ENCODE results near the gene CFL1. TPM values are rescaled to one million over a fixed set of nuclear protein-coding genes. Genes with fewer than 3 reads are reported as not detected.

CFL1 gene
- total RNA-seq, 1 donor from 2014 or later = 2,365 TPM

DNA sequence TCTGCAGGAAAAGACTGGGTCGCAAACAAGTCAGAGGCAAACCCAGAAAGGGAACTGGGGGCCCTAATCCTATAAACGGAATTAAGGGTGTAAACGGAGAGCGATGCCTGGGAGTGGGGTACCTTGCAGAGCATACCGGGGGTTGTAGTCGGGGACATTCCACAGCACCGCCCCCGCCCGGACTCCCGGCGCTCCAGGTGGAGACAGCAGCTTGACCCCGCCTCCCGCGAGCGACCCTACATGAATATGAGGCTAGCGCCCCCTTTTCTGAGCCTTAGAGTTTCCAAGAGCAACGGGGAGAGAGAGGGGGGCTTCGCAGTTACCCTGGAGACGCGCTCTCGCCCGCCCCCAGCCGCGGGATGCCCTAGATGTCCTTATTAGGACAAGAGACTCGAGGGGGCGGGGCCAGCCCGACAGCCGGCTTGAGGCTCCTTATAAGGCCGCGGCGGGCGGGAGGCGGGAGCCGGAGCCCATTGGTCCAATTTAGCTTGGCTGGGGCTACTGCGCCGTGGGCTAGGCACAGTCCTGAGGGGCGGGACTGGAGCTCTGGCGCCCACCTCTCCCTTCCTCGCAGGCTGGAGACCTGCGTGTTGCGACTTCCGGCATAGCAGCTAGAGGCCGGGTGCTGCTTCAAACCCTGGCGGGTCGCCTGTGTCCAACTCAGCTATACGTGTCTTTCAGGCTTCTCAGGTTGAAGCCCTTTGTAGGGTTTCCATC is 1.3 kb upstream of the CFL1 start:
- TF ChIP-seq, protein P1, sequence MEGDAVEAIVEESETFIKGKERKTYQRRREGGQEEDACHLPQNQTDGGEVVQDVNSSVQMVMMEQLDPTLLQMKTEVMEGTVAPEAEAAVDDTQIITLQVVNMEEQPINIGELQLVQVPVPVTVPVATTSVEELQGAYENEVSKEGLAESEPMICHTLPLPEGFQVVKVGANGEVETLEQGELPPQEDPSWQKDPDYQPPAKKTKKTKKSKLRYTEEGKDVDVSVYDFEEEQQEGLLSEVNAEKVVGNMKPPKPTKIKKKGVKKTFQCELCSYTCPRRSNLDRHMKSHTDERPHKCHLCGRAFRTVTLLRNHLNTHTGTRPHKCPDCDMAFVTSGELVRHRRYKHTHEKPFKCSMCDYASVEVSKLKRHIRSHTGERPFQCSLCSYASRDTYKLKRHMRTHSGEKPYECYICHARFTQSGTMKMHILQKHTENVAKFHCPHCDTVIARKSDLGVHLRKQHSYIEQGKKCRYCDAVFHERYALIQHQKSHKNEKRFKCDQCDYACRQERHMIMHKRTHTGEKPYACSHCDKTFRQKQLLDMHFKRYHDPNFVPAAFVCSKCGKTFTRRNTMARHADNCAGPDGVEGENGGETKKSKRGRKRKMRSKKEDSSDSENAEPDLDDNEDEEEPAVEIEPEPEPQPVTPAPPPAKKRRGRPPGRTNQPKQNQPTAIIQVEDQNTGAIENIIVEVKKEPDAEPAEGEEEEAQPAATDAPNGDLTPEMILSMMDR (conservative IDR thresholded peaks at IDR 0.05; ENCODE audit: low read depth, low read length) = peak; percentile 8
- DNase-seq (ENCODE audit: low read depth) = peak; percentile 59
- H3K4me3 ChIP-seq (ENCODE audit: low read depth, low read length) = peak overlapping the region; percentile 98

DNA sequence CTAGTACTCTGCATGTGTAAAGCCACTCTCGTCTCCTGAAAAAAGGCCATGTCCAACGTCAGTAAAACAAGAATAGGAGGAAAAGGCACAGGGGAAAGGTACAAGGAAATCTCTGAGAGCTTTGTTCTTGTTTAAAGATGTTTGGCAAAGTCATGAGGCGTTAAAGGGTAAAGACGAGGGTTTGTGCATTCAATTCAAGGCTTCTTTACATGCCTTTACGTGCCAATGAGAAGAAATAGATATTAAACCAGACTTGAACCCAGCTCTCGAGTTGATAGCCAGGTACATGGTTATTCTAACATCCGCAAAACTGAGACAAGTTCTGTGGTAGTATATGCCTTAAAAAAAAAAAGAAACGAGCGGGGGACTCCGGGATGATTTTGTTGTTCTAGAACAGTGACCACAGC is 704 bp upstream of the CFL1 start:
- DNase-seq (ENCODE audit: low read depth) = peak; percentile 36
- TF ChIP-seq, protein P1 (conservative IDR thresholded peaks at IDR 0.05; ENCODE audit: low read depth, low read length) = no peak
- peak overlapping the region; percentile 98 for H3K4me3 ChIP-seq (ENCODE audit: low read depth, low read length)

DNA sequence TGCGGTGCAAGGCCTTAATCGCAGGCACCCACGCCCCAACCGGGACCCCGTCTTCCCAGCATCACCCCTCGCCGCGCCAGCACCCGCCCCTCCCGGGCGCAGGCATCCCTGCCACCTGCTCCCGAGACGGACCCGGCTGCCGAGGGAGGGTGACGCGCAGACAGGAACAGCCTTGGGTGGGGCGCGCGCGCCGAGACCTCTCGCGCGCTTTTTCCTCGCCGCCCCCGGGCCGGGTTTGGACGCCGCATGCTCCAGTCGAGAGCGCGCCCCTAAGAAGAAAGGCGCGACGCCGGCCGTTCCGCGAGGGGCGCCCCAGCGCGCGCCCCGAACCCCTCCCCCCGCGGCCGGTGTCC is 504 bp downstream of the CFL1 start:
- peak overlapping the region; percentile 98 for H3K4me3 ChIP-seq (ENCODE audit: low read depth, low read length)
- no peak for DNase-seq (ENCODE audit: low read depth)
- TF ChIP-seq, protein P1 (conservative IDR thresholded peaks at IDR 0.05; ENCODE audit: low read depth, low read length) = no peak

DNA sequence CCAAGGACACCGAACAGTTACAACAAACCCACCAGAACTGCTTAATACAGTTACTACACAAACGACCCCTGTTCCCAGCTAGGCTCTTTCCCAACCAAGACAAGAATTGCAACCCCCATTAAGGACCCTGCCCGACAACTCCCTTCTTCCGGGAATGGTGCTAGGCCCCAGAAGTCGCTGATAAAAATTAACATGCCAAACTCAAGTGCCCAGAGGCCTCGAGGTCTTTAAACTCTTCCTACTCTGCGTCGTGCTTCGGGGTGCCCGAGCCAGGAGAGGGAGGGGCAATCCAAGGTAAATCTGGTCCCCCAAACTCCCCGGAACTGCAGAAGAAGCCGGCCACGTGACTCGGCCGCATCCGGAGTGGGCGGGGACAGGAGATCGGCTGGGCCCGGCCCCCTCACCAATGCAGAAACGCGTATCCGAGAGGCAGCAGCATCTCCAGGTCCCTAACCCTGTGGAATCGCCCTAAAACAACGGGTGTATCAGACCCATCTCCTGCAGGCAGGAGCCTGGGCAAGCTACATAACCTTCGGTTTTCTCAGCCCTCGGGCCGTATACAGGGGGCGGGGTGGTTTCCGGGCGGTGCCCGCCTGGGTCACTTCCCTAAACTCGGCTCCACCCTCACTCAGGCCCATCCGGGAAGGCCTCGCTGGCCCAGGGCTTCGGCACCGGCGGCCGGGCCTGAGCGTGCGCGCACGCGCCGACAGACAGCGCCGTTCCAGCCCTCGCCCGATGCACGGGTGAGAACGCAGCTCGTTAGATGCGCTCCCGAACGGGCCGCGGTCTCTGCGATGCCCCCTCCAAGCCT is 1.1 kb downstream of the CFL1 start:
- H3K4me3 ChIP-seq (ENCODE audit: low read depth, low read length) = peak overlapping the region; percentile 98
- TF ChIP-seq, protein P1 (conservative IDR thresholded peaks at IDR 0.05; ENCODE audit: low read depth, low read length) = no peak
- DNase-seq (ENCODE audit: low read depth) = no peak

DNA sequence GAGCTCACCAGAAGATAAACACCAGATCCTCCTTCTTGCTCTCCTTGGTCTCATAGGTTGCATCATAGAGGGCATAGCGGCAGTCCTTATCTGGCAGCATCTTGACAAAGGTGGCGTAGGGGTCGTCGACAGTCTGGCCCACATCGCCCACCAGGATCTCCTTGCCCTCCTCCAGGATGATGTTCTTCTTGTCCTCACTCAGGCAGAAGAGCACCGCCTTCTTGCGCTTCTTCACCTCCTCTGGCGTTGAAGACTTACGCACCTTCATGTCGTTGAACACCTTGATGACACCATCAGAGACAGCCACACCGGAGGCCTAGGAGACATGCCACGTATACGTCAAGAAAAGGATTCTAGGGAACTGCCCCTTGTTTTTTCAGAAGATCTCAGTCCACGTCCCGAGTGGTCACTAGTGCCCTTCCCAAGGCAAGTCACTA is 2.0 kb downstream of the CFL1 start:
- DNase-seq (ENCODE audit: low read depth) = no peak
- TF ChIP-seq, protein P1 (conservative IDR thresholded peaks at IDR 0.05; ENCODE audit: low read depth, low read length) = no peak
- peak overlapping the region; percentile 98 for H3K4me3 ChIP-seq (ENCODE audit: low read depth, low read length)

DNA sequence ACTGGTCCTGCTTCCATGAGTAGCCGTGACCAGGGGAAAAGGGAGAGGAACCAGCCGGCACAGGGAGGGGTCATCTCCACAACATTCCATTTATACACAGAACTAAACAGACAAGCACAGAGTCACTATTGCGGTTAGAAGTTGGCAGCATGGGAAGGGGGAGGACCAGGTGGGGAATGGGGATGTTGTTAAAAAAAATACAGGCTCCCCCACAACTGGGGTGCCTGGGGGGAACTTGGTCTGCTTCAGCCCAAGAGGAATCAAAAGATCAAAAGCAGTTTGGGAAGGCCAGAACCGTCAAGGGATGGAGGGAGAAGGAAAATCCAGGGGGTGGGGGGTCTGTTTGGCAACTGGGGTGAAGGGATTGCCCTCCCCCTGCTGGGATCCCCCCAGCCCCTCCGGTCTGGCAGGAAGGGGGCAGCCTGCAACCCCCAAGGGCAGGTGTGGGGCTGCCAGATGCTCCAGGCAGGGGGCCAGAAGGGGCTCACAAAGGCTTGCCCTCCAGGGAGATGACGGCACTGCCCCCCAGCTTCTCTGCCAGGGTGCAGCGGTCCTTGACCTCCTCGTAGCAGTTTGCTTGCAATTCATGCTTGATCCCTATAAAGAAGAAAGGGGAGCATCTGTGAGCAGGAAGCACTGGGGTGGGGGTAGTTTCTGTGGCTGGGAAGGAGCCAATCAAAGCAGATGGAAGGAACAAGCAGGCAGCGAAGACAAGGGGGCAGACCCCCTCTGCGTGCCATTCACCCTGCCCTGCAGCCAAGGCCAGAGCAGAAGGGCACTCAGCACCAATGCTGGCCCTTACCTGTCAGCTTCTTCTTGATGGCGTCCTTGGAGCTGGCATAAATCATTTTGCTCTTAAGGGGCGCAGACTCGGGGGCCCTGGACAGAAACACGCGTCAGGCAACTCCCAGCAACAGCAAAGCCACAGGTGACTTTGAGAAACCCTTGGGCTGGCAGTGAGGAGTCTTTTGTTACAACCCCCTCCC is 2.8 kb downstream of the CFL1 start:
- TF ChIP-seq, protein P1 (conservative IDR thresholded peaks at IDR 0.05; ENCODE audit: low read depth, low read length) = no peak
- no peak for DNase-seq (ENCODE audit: low read depth)
- no peak overlapping the region for H3K4me3 ChIP-seq (ENCODE audit: low read depth, low read length)
